Prostate gland (tissue), 2 donors: ENCODE measurements around the gene ISOC2. TPM values are rescaled to one million over a fixed set of nuclear protein-coding genes. Genes with fewer than 3 reads are reported as not detected.

ENCODE experiments used
- DNase-seq: peaks from one replicate; pipeline ENCODE4 v3.0.0-alpha.2; 2019; ENCODE audit warnings: low spot score
- H3K27ac ChIP-seq, 2 donors: fragments of 200-600 bp; sonication (generic); 2 replicates each; pipeline ENCODE4 v1.5.1; 2017 to 2019
- H3K27me3 ChIP-seq: fragments of 200-600 bp; sonication (generic); replicated peaks from 2 replicates; pipeline ENCODE4 v1.5.1; 2019; ENCODE audit not compliant: insufficient read depth
- H3K36me3 ChIP-seq, 2 donors: fragments of 200-600 bp; sonication (generic); 1 replicate in 1 of 2; 2 replicates in 1 of 2; pipeline versions ENCODE4 v1.5.1 to v1.8.1; 2017 to 2019
- H3K4me1 ChIP-seq: fragments of 200-600 bp; sonication (generic); replicated peaks from 2 replicates; pipeline ENCODE4 v1.5.1; 2019
- H3K4me3 ChIP-seq, 2 donors: fragments of 200-600 bp; sonication (generic); 2 replicates each; pipeline ENCODE4 v1.5.1; 2017 to 2019
- H3K9me3 ChIP-seq: fragments of 200-600 bp; sonication (generic); 2 replicates; pipeline ENCODE4 v1.5.1; 2017
- CTCF ChIP-seq, 4 experiments: fragments of 200-600 bp in 2 of 4; fragments of 450-650 bp in 2 of 4; sonication (generic) in 2 of 4; IDR thresholded peaks; 1 replicate in 3 of 4; 2 replicates in 1 of 4; pipeline ENCODE4 v1.5.1; 2016 to 2019; ENCODE audit warnings: antibody characterized with exemption in 4 of 4, mild to moderate bottlenecking in 2 of 4, moderate library complexity in 2 of 4
- POLR2A ChIP-seq: fragments of 450-650 bp; IDR thresholded peaks from one replicate; pipeline ENCODE4 v1.6.1; 2016; ENCODE audit warnings: antibody characterized with exemption, mild to moderate bottlenecking
- POLR2AphosphoS5 ChIP-seq: sonication (generic); formaldehyde crosslinking; IDR thresholded peaks from one replicate; pipeline ENCODE4 v1.6.1; 2017; ENCODE audit warnings: antibody characterized with exemption
- WGBS: methylation state at CpG from one replicate; pipeline ENCODE4 v1.1.5; 2018; 5-methylcytosine and 5-hydroxymethylcytosine counted together
- intact Hi-C: fragments of 100-400 bp; cut with DNase I; formaldehyde crosslinking; loops from one replicate; pipeline ENCODE4 v1.14.2; 2022
- total RNA-seq, 2 donors: library from RNA; depleted of rRNA; stranded (reverse); fragments of >200 nt; gene quantifications; one replicate each; pipeline ENCODE4 v1.1.0, GENCODE V29; 2016

Gene ISOC2
- total RNA-seq, 2 donors from 2014 or later, result 85.1 to 117 TPM

GRCh38 chr19:55481148-55481793, 19.8 kb upstream of the ISOC2 start:
- no peak for TF ChIP-seq CTCF (IDR thresholded peaks at IDR 0.05)
- TF ChIP-seq POLR2AphosphoS5, result no peak
- TF ChIP-seq POLR2A, result no peak
- H3K36me3 ChIP-seq, result peaks cover 0 to 5% of the 10 kb centered on the region in 2 donors
- WGBS, result 92% methylated on average over 40 of the region's 52 CpGs
- DNase-seq, result no peak
- no peaks in the 10 kb centered on the region for H3K27me3 ChIP-seq
- peaks cover 4% of the 10 kb centered on the region for H3K4me1 ChIP-seq
- no peak overlapping the region for H3K27ac ChIP-seq
- no peaks in the 10 kb centered on the region for H3K9me3 ChIP-seq
- no peak overlapping the region for H3K4me3 ChIP-seq
- intact Hi-C loops, result no loop called here

- TF ChIP-seq CTCF (IDR thresholded peaks at IDR 0.05) (no peak), POLR2A (no peak), POLR2AphosphoS5 (no peak)
- Histone ChIP-seq H3K9me3 (no peaks in the 10 kb centered on the region), H3K4me3 (no peak overlapping the region), H3K4me1 (peaks cover 4% of the 10 kb centered on the region), H3K27ac (no peak overlapping the region), H3K36me3 (peaks cover 0 to 5% of the 10 kb centered on the region in 2 donors), H3K27me3 (no peaks in the 10 kb centered on the region)
- DNase-seq, result no peak
- WGBS, result 68% methylated on average over 15 of the region's 15 CpGs
- intact Hi-C loops, result no loop called here
Measured at GRCh38 chr19:55479451-55480230, 18.2 kb upstream of the ISOC2 start.

- Histone ChIP-seq H3K9me3 (no peaks in the 10 kb centered on the region), H3K27ac (no peak overlapping the region), H3K4me1 (no peaks in the 10 kb centered on the region), H3K27me3 (no peaks in the 10 kb centered on the region), H3K4me3 (no peak overlapping the region), H3K36me3 (peaks cover 0 to 5% of the 10 kb centered on the region in 2 donors)
- WGBS, result 88% methylated on average over 17 of the region's 17 CpGs
- intact Hi-C loops, result no loop called here
- no peak for TF ChIP-seq POLR2A
- TF ChIP-seq POLR2AphosphoS5, result no peak
- no peak for TF ChIP-seq CTCF (IDR thresholded peaks at IDR 0.05)
- DNase-seq, result no peak
Measured at GRCh38 chr19:55479045-55479444, 17.6 kb upstream of the ISOC2 start.

- H3K9me3 ChIP-seq, result no peaks in the 10 kb centered on the region
- 85% methylated on average over 12 of the region's 12 CpGs for WGBS
- no peak for DNase-seq
- no peak overlapping the region for H3K27ac ChIP-seq
- no peak overlapping the region for H3K4me3 ChIP-seq
- intact Hi-C loops, result no loop called here
- TF ChIP-seq POLR2A, result no peak
- no peak for TF ChIP-seq POLR2AphosphoS5
- TF ChIP-seq CTCF (IDR thresholded peaks at IDR 0.05), result no peak
- H3K4me1 ChIP-seq, result no peaks in the 10 kb centered on the region
- peaks cover 0 to 5% of the 10 kb centered on the region in 2 donors for H3K36me3 ChIP-seq
- no peaks in the 10 kb centered on the region for H3K27me3 ChIP-seq
Measured at GRCh38 chr19:55478364-55478763, 16.9 kb upstream of the ISOC2 start.
